NCI-H526 (cell line): ENCODE measurements around the gene ANO1.

Source experiments
- DNase-seq, 2 experiments: peaks; one replicate each; lab custom pipeline; 2025; lab: John Stamatoyannopoulos, UW

Gene ANO1

DNA sequence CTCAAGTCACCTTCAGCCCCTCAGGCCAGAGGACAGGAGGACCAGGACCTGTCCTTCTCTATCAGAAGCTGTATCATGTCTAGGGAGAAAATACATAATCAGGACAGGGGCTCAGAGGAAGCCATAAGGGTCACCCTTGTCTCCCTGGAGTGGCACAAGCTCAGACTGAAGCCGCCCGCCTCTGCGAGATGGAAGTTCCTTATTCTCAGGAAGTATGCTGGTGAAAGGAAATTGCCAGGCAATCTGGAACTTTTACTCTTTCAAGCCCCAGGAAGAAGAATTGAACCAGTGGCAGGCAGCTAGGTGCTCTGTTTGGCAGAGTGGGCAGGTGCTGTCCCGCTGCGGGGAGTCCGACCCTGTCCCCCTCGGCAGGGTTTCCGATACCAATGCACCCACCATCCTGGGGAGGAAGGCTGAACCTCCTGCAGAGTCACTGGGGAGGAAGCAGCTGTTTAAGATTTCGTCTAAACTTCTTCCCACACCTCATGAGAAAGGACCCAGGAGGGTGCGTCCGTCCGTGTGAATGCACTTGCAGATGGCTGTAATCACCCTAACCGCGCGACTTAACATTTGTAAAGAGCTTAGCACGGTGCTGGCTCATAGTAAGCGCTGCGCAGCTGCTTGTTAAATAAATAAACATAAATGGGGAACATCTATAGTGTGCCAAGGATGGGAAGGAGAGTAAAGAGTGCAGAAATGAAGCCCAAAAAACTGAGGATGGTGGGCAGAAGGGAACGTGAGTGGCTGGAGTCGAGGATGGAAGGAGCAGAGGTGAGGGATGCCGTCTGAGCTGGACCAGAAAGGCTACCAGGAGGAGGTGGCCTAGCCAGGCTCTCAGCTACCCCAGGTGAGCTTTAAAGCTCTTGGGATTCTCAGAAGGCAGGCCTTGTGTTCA, 5.0 kb upstream of the ANO1 start:
- no peak for DNase-seq

DNA sequence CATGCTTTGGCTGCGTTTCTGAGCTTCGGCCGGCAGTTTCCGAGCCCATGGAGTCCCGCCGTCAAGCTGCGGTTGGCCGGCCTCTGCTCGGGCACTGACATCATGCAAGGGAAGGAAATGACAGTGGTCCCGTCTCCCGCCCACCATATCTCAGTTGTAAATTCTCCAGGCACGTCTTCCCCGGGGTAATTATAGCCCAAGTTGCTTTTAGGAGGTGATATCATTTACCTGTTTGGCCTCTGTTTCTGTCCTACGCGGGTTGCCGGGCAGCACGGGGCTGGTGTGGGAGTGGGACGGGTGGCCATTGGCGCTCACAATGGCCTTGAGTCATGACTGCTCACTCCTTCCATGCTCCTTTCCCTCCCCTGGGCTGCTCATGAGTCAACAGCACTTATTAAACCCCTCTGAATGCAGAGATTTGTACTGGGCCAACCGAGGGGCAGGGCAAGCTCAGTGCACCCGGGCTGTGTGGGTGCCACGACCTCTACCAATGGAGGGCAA, 4.2 kb upstream of the ANO1 start:
- DNase-seq: no peak

DNA sequence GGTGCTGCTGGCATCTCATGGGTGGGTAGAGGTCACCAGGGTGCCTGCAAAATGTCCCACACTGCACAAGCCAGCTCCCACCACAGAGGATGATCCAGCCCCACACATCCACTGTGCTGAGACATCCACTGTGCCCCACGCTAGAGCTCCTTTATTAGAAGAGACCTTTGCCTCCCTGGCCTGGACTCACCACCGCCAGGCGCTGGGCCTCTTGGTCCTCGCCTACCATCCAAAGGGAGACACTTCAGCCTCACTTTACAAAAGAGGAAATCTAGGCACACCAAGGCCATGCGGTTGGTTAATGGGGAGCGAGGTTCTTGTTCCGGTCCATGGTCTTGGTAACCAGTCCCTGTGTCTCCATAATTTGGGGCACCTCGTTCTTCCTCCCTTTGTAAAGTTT, 3.4 kb upstream of the ANO1 start:
- no peak for DNase-seq

DNA sequence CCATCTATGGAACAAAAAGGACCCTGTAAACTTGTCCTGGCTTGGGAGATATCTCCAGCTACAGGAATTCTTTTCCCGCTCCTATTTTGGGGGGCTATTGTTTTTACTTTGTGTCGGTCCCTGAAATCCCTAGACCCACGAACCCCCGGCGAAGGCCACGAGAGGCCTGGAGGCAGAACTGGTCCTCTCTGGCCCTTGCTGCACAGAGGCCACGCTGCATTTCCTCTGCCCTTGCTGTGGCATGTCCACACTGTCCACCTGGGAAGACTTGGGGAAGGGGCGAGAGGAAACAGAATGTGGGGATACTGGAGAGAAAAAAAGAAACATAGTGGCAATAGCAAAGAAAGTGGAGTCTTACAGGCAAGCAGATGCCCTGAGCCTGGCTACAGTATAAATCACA, 2.3 kb upstream of the ANO1 start:
- no peak for DNase-seq

DNA sequence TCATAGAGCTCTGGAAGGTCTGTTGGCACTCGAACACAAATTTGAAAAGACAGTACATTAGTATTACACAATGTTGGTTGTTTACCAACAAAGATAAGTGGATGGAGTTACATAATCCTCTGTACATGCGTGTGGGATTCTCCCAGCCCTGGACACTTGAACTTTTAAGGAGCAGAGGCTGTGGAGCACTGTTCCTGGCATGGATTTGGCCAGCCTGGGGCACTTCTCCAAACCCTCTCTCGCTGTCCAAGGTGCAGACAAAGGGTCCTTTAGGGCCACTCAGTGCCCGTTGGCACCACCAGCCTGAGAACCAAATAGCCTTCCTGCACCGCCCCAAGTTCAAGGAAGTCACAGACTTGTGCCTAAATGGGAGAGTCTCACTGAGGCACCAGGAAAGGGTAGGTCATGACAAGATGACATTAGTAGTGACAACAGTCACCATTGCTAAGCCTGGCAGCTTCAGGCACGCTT, 1.6 kb upstream of the ANO1 start:
- DNase-seq: no peak

DNA sequence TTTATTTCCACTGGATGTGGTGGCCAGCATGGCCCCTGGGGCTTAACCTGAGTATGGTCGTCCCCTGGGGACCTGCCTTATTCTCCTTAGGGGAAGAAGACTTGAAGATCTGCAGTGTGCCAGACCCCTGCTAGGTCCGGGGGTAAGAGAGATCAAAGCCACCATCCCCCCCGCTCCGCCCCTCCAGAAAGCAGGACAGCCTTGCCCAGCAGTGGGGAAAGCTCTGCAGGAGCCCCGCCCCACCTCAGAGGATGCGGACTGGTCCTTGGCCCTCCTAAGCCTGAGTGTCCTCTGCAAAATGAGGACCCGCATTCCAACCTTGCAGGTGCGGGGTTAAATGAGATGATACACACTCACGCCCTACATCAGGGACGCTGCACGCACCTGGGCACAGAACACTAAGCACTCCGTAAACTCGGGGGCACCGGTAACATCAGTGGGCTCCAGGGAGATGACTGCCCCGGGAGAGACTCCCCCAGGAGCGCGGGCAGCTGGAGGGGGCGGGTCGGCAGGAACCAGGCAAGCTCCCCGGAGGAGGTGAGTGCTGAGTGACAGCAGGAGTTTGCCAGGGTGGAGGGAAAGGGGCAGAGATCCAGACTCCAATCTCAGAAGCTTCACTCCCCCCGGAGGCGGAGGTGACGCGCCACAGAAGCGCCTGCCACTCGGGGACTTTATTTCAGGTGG, 564 bp upstream of the ANO1 start:
- DNase-seq: no peak

DNA sequence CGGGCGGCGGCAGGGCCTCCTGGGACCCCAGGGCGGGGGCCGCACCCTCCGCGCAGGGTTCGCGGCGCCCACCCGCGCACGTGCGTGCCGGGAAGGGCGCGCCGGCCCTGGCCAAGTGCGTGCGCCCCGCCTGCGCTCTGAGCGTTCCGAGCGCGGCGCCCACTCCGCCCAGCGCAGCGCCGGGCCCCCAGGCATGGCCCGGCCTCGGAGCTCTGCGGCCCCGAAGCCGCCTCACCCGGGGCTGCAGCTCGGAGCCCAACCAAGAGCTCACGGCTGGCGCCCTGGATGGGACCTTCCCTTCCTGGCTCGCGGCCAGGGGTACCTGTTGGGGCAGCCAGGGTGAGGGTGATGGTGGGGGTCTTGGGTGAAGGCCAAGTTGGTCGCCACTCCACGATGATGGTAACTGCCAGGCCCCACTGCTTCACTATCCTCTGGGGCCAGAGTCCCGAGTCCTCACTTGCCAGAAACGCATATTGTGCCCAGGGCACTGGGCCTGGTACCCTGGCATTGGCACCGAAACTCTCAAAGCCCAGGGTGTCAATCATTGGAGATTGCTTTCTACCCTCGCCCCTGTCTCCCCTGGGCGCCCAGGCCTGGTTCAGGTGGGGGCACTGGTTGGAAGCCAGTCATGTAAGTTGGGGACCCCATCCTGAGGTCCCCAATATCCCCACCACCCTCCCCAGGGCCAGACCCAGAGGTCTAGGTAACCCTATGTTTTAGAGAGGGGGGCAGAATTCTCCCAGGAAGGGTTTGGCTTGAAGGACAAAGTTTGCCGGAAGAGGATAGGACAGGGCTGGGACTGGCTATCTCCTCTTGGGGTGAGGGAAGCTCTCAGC, 882 bp downstream of the ANO1 start:
- no peak for DNase-seq

DNA sequence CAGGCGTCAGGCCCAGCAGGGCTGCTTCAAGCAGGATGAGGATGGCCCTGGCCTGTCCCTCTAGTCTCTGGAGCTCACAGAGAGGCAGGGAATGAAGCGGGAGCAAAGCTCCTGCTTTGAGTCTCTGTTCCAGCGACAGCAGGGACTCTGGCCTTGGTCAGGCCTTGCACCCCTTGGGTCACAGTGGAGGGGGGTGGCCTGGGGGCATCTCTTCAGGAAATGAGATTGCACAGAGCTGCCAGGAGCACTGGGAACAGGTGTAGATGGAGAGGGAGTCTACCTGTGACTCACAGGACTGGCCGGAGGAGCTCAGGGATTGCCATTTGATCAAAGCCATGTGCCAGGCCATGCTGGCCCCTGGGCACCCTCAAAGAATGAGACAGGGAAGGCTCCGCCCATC, 1.6 kb downstream of the ANO1 start:
- DNase-seq: no peak

DNA sequence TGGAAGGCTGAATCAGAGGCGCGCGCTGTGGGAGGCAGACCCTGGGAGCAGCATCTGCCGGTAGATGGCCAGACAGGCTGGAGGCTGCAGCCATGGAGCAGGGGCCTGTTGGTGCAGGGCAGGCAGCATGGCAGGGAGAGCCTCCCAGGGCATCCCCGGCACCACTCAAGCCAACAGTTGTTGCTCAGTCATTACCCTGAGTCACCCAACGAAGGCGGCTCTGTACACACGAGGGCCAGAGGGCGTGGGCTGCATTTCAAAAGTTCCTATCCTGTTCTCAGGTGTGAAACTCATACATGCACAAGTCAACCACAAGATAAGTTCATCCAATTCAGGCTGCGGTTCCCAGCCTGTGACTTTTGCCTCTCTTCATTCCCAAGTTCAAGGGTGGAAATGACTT, 2.6 kb downstream of the ANO1 start:
- DNase-seq: no peak

DNA sequence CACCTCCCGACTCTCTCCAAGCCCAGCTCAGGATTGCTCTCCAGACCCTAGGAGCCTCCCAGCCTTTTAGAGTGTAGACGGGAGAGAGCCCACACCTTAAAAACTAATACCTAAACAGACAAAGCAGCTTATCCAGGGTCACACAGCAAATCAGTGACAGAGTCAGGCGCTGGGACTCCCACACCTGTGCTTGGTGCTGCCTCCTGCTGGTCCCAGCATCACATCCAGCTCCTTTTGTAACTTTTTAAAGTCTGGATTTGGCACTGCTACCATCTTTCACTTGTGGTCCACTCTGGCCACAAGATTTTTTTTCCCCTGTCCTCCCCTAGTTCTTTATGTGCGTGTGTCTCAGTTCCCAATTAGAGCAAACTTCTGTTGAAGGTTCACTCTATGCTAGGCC, 4.7 kb downstream of the ANO1 start:
- DNase-seq: peak in 1 of 2 experiments; percentile 38

DNA sequence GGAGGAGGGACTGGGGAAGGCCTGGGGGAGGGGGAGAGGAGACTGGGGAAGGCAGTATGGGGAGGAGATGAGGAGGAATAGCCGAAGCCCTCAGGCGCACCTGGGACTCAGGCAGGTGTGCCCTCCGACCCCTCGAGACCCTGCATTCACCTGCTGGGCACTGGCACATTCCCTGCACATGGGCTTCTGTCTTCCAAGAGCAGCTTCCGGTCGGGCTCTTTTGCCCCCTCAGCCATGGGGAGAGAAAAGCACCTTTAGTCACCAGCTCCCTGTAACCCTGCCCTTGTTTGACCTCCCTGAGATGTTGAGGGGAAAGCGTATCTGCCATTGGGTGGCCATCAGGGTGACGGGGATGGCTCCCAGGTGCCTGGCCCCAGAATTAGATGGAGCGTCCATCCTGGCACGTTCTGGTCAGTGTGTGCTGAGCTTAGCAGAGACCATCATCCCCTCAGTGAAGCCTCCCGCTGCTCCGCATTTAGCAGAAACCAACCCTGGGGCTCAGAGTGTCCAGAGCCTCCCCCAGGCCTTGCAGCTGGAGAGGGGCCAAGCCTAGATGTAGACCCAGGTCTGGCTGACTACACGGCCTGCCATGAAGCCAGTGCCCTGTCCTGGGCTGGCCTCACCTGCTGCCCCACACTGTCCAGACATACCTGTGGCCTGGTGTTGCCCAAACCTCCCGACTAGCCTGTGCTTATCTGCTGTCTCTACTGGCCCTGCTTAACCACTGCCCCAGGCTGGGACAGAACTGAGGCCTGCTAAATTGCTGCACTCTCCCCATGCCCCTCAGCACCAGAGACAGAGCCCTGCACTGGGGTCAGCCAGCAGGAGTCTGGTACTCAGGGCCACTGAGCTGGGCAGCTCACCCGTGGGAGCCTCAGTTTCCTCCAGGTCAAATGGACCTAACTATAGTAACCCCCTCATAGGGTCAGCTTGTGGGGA, 6.2 kb downstream of the ANO1 start:
- DNase-seq: no peak

DNA sequence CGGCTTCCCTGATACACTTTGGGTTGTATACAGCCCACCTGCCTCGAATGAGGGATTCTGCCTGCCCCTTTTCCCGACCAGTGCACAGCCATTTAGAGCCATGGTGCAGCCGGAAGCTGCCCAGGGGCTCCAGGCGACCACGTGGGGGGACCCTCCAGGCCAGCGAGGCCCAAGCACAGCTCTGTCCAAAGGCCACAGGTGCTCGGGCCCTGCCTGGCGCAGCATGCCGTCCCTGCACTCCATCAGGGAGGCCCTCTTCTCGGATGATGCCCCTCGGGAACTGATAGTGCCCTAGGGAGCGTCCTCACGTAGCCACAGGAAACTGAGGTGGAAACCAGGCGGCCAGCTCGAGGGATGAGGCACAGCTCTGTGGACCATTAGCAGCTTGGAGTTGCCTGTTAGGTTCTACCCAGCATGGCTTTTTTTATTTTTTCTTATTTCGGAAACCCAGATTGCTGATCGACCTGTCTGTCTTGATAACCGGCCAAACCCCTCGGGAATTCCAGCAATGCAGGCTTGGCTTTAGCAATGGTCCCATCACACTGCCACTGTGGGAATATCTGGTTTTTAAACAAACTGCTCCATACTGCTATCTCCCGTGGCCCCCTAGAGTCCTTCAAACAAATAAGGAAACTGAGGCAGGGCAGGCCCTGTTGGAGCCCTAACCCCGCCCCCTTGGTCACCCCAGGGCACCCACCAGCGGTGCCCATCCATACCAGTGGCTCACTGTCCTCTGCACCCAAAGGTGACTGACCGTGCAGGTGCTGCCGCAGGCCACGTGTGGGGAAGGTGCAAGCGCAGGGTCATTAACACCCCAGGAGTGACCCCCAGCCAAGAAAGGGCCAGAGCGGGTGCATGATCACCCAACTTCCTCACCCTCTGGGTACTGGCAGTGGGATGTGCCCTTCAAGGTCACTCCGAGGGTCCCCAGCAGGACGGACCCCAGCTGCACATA, 8.0 kb downstream of the ANO1 start:
- DNase-seq: no peak

DNA sequence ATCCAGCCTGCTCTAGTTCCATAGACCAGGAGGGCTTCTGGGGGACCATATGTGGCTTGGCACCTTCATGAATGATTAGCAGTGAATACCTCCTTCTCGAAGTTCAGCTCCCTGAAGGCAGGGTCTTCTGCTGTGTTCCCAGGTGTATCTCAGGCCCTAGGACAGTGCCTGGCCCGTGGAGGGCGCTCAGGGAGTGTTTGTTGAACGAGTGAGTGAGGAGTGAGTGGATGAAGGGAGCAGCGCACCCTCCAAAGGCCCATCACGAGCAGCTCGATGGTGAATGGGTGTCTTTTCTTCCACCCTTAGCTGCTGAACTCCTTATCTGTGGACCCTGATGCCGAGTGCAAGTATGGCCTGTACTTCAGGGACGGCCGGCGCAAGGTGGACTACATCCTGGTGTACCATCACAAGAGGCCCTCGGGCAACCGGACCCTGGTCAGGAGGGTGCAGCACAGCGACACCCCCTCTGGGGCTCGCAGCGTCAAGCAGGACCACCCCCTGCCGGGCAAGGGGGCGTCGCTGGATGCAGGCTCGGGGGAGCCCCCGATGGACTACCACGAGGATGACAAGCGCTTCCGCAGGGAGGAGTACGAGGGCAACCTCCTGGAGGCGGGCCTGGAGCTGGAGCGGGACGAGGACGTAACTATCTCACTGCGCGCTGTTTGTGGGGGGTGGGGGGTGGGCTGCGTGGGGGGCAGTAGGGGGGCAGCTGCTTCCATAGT, 9.5 kb downstream of the ANO1 start:
- peak in 1 of 2 experiments; percentile 38 for DNase-seq

DNA sequence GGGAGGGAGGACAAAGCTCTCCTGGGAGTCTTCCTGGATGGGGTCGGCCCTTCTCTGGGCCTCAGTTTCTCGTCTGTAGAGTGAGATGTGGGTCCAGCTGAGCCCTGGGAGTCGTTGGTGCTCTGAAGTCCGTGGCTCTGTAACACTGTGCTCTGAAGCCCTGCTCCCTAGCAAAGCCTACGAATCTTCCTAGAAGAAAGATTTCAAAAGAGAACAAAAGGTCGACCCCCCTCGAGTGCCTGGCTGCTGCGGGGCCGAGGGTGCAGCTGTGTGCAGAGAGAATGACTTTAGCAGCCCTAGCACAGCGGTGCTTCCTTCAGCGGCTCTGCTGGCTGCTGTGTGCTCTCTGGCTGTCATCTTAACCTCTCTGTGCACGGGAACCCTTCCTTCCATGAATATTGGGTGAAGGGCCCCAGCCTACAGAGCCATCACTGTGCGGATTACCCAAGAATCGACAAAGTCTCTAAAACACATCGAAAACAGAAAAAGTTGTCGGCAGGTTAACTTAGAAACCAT, 10.7 kb downstream of the ANO1 start:
- no peak for DNase-seq

DNA sequence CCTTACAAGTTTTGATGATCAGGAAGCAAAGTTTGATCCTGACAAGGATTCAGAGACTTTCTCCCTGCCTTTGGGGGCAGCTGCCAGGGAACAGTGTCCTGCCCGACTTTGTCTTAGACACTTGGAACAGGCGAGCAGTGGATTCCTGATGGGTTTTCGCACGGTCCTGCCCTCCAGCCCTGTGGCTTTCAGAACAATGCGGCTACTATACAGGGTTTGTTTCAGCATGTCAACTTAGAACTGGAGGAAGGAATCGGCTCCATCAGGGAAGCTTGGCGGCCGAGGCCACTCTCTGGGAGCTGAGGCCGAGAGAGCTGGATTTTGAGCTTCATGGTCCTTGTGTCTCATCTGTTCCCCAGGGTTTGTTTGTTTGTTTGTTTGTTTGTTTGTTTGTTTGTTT, 11.5 kb downstream of the ANO1 start:
- DNase-seq: no peak

DNA sequence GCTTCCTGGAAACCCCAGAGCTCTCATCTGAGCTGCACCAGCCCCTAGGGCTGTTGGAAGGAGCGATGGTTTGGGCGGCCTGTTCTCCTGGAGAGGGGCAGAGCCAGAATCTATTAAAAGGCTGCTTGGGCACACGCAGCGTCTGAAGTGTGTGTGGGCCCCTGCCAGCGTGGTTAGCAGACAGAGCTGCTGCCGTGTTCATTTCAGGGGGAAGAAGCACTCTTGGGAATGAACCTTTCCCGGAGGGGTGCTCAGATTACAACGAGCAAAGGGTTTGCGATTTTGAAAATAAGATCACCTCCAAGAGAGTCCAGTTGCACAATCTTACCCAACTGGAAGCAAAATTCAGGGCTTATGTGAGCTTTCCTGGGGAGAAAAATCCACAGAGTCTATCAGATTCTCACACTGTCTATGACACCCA, 12.9 kb downstream of the ANO1 start:
- DNase-seq: peak in 1 of 2 experiments; percentile 46

DNA sequence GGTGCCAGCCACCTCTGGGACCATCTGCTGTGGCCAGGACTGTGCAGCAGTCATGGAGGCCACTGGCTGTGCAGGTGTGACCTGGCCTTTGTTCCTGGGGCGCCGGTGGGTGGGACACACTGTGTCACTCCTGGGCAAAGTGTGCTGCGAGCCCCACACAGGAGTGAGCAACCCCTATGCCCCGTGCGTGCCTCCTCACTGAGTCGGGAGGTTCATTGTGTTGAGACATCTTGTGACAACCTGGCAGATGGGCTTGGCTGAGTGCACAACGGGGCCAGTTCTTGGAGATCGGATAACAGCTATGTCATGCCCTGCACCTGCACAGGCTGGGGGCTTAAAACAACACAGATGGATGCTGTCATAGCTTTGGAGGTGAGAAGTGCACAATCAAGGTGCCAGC, 13.5 kb downstream of the ANO1 start:
- no peak for DNase-seq

DNA sequence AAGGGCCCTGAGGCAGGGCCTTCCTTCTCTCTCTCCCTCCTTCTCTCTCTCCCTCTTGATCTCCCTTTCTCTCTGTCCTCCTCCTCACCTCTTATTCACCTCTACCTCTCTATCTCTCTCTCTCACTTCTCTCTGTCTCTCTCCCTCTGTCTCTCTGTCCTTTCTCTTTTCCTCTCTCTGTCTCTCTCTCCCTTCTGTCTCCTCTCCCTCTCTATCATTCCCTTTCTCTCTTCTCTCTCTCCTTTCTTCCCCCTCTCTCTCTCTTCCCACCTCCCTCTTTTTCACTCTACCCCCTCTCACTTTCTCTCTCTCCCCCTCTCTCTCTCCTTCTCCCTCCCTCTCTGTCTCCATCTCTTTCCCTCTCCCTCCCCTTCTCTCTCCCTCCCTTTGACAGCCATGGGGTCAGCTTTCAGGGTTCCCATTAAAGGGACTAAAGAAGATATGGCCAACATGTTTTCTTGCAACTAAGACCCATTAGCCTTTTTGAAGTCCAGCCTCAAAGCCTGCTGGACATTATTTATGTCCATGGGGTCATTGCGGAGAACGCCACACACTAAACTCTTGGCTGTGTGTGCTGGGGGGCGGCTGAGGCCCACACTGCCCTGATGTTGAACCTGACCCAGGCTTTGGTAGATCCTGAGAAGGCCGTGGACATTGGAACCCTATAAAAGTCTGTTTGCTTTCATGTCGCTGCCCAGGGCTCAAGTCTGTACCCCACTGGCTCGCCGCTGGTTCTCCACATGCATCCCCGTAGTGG, 15.0 kb downstream of the ANO1 start:
- no peak for DNase-seq
